GM21381 (cell line): Measurements from ENCODE around the gene ETFDH.
"Not testable (repeated sequence)": the region's sequence is repeated elsewhere in the genome, so short reads cannot be mapped to it uniquely, and the experiment has no call there.

ENCODE experiments used
- ATAC-seq: cut with Tn5 transposase; IDR thresholded peaks from one replicate; pipeline ENCODE4 v1.9.1; 2021; ENCODE audit warnings: mild to moderate bottlenecking, moderate library complexity; ENCODE audit not compliant: unreplicated experiment

Gene ETFDH

DNA sequence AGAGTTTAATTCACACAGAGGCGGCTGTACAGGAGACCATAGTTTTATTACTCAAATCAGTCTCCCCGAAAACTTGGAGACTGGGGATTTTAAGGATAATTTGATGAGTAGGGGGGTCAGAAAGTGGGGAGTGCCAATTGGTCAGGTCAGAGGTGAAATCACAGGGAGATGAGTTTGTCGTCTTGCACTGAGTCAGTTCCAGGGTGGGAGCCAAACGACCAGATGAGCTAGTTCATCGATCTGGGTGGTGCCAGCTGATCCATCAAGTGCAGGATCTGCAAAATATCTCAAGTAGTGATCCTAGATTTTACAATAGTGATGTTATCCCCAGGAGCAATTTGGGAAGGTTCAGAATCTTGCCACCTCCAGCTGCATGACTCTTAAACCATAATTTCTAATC lies 4.0 kb downstream of the ETFDH start:
- ATAC-seq, result no peak

DNA sequence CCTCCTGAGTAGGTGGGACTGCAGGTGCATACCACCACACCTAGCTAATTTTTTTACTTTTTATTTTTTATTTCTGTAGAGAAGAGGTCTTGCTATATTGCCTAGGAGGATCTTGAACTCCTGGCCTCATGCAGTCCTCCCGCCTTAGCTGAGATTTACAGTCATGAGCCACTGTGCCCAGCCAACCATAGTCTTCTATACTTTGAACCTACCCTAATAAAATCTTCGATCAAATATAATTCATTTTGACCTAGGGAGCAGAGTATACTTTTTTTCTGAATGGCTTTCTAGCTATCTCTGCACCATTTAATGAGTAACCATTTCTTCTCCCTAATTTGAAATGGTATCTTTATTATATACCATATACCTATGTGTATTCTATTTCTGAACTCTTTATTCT lies 6.7 kb downstream of the ETFDH start:
- no peak for ATAC-seq

DNA sequence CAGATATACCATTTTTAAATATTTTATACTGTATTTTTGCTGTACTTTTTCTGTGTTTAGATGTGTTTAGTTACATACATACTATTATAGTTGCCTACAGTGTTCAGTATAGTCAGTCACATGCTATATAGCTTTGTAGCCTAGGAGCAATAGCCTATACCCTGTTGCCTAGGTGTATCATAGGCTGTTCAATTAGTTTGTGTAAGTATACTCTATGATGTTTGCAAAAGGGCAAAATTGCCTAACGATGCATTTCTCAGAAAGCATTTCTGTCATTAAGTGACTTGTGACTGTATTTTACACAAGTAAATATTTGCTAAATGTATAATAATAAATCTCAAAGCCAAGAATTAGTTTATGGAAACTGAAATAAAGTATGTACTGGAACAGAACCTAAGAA lies 9.5 kb downstream of the ETFDH start:
- no peak for ATAC-seq

DNA sequence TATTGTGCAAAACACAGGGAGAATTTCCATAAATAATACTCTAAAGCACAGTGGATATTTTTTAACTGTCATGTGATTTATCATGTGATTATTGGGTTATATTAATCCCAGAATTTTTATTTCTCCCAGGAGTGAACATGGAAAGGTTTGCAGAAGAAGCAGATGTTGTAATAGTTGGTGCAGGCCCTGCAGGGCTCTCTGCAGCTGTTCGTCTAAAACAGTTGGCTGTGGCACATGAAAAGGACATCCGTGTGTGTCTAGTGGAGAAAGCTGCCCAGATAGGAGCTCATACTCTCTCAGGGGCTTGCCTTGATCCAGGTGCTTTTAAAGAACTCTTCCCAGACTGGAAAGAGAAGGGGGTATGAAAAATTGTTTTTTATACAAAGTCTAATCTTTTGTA lies 10.0 kb downstream of the ETFDH start:
- no peak for ATAC-seq

DNA sequence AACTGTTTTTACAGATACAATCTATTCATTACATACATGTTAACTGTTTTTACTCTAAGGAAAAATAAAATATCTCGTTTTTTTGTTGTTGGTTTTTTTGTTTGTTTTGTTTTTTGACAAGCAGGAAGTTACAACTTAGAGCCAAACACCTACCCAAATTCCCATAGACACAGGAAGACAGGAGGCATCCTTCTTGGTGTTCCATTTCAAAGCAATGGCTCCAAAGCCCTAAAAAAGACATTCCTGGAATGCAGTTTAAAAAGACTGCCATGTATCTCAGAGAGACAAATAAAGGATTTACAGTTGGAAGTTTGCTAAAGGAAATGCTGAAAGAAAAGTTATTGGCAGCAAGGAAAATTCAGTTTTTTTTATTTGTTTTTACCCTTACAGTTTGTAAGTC lies 16.7 kb downstream of the ETFDH start:
- ATAC-seq, result no peak

DNA sequence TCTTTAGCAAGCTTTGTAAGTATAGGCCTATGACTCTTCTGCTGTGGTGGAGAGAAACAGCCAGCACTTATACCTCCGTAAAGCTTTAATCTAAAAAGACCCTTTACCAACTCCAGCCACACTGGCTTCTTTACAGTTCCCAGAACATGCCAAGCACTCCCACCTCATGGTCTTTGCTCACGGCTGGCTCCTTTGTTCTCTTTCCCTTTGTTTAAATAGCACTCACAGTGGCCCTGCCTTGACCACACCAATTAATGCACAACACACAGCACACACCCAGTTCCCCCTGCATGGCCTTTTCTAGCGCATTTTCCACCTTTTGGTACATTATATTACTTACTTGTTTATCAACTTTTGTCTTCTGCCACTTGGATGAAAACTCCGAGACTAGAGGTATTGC lies 32.2 kb downstream of the ETFDH start:
- no peak for ATAC-seq

DNA sequence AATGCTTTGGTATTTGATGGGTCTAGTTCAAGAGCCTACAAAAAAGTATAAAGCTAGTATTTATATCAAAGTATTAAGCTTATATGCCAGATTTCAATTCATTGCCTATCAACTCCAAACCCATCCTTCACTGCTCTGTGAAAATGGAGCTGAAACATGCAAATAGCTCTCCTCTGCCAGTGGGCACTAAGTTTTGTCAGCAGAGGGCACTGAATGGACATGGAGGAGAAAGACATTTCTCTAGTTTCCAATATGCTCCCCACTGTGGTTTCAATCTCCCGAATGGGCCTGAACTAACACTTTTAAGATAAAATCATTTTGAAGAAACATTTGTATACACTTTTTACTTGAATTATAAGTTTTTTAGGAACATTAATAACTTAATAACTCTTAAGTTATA lies 38.7 kb downstream of the ETFDH start:
- no peak for ATAC-seq

DNA sequence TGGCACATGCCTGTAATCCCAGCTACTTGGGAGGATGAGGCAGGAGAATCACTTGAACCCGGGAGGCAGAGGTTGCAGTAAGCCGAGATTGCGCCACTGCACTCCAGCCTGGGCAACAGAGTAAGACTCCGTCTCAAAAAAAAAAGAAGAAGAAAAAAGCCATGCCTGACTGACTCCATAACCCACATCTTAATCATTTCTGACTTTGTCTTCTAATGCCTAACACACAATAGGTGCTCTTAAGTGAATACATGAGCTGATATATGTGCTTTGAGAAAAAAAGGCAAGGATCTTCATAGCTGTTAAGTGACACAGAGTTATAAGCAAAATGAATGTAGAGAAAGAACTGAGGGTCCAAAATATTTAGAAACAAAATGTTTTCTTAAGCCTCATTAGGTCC lies 40.5 kb downstream of the ETFDH start:
- ATAC-seq, result not testable (repeated sequence)

DNA sequence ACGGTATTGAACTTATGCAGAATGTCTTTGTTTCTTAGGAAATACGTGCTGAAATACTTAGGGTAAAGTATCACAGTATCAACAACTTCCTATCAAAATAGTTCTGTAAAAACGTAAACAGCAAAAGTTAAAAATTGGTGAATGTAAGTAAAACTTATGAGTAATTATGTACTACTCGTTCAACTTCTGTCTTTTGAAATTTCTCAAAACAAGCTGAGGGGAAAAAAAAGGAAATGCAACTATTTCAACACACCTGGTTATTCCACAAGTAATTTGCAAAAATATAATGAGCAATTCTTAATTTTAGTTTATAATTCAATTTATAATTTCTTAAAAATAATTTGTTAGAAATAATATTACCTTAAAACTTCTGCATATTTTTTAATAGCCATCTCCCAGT lies 42.8 kb downstream of the ETFDH start:
- no peak for ATAC-seq

DNA sequence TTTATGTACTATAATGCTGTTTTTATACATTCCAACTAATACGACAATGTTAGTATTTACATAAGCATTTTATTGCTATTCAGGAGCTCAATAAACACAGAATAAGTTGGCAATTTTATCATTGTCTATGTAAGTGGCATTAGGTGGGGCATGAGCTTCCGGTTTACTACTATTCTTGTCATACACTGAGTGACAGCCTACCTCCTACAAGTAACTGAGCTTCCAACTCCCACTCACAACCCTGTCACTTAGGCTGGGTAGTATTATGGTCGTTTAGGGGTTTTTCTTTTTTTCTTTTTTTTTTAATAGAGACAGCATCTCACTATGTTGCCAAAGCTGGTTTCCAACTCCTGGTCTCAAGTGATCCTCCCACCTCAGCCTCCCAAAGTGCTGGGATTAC lies 43.7 kb downstream of the ETFDH start:
- ATAC-seq, result no peak

DNA sequence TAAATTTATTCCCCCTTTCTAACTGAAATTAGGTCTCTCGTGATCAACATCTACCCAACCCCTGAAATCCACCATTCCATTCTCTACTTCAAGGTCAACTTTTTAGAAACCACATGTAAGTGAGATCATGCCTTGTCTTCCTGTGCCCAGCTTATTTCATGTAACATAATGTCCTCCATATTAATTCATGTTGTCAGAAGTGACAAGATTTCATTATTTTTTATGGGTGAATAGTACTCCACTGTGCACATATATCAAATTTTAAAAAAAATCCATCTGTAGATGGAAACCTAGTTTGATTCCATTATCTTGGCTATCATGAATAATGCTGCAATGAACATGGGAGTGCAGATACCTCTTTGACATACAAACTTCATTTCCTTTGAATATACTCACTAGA lies 49.6 kb downstream of the ETFDH start:
- no peak for ATAC-seq

DNA sequence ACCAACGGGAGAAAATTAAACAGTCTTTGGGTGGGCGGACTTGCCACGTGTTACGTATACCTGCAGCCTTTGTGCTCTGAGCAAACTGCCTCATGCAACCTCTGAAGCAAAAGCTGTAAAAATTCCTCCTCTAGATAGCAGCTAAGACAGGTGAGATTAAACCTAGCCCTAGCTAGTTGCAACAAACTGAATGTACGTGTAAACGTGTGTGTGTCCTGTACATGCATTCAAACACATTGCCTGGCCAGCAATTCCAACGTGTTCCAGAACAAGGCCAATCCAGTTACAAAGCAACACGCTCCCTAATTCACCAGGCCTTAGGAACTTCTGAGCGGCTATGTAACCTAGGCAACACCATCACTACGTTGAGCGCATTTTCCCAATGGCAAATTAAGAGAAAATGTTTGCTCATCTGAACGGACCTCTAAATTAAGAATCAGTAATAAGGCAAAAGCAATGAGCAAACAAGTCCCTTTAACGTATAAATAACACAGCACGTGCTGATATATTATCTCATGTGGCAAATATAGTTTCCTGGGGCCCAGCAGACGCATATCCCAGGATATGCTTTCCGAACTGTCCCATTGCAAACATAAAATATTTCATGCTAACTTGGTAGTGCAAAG lies 50.3 kb downstream of the ETFDH start:
- peak; percentile 4 for ATAC-seq

DNA sequence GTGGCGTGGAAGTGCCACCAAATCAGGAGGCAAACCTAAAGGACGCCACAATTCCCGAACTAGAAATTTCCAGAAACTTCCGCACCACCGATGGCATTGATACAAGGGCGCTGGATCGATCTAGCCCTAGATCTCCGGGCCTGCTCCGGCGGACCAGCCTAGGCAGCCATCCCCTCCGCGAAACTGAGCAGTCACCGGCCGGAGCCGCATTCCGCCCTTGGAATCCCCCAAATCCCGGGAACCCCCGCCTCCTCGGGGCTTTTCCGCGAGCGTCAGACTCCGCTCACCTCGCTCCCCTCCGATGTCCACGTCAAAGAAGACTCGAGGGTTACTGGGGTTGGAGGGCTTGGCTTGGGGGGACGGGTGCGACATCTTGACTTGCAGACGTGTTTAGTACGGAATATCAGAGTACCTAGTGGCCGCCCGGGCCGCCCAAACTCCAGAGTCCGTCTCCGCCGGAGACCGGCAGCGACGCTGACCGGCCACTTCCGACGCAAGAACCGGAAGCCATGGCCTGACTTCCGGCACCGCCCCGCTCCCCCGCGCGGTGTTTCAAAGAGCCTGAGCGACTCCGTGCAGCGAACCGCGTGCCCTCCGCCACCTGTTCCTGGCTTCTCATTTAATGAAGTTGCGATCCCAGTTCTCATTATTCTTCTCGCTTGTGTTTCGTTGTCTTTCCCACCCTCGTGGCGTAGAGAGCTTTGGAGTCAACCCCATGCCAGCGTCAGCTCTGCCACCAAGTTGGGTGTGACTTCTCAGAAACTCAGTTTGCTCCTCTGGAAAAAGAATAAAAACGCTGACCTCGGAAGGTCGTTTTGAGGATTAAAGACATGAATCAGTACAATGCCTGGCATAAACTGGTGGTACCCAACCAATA lies 51.1 kb downstream of the ETFDH start, which contains the start of gene PPID:
TSS of gene PPID (minus strand) at position 480 of the 877 bp plus-strand sequence. CDS start at position 372, 108 bp downstream.
- peak; percentile 96 for ATAC-seq

DNA sequence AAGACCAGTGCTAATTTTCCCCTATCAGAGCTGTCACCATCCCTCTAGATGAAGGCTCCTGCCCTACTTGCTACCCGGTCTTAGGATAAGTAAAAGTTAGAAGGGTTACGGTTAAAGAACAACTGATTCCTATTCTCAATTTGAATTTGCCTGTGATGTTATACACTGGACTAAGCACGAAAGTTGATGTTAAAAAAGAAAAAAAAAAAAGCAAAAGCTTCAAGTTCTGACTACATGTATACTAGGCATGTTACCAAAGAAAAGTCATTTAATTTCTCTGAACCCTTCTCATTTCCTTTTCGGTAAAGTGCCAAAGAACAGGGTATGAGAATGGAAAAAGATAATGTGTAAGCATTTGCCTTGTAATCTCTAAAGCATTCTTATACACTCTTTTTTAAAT lies 52.5 kb downstream of the ETFDH start:
- no peak for ATAC-seq

DNA sequence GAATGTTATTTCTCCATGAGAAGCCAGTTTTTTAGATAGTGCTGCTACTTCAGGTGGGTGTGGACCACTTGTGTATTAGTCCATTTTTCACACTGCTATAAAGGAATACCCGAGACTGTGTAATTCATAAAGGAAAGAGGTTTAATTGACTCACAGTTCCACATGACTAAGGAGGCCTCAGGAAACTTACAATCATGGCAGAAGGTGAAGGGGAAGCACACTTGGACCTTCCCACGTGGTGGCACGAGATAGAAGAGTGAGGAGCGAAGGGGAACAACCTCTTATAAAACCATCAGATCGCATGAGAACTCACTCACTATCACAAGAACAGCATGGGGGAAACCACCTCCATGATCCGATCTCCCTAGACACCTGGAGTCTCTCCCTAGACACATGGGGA lies 54.5 kb downstream of the ETFDH start:
- ATAC-seq, result no peak

DNA sequence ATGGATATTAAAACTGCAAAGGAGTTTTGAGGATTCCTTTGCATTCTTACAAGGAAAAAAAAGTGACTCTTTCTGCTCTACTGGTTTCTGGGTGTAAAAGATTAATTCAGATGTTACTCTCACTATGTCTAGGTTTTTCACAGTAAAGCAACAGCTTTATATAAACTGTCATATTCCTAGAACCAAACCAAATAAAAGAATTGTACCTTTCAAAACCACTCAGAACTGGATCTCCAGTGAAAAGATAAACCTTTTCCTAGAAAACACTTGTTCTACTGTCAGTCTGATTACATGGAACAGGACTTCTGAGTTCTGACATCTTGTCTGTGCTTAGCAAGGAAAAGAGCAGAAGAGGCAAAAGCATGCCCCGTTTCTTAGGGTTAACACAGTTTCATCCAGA lies 56.1 kb downstream of the ETFDH start:
- no peak for ATAC-seq

DNA sequence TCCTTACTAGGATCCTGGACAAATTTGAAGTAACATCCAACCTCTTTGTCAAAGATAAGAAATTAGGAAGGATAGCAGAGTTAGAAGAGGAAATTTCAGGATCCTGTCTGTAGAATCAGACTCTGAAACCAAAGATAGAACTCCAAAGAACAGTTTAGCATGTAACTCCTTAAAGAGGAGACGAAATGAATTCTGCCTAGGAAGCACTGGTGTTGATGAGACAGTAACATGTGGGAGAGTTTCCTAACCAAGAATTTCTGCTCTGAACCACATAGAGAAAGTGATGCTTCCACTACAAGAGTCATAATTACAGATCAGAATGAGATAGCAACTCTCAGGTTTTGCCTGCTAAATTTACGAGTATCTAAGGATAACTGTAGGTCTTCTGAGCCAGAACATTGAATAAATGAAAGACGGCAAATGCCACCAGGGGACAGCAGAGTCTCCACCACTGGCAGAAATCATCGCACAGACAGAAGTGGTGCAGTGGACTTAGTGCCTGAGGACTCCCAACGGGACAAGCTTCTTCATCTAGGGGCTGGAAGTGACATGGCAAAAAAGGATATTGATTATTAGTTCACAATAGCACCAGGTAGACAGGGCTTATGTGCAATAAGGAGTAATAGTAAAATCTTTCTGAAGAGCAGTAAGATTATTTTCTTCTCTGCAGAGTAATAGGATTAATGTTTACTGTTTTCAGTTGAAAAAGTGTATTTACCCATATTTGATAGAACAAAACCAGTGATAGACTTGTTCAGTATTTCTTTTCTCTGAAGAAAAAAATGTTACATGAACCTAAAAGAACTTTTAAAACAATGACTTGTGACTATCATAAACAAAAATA lies 57.8 kb downstream of the ETFDH start:
- ATAC-seq, result peak; percentile 80

DNA sequence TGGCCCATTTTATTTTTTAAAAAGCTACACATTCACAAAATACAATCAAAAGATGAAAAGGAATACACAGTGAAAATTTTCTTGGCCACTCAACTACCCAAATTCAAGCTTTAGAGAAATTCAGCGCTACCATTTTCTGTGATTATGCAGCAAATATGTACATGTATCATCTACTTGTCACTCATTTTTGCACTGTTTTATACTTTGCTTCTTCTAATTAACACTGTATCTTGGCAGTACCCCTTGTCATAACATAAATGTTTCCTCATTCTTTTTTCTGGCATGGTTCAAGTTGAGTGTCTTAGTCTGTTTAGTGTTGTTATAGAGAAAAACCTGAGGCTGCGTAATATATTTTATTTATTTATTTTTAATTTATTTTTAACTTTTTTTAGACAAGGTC lies 66.8 kb downstream of the ETFDH start:
- no peak for ATAC-seq

DNA sequence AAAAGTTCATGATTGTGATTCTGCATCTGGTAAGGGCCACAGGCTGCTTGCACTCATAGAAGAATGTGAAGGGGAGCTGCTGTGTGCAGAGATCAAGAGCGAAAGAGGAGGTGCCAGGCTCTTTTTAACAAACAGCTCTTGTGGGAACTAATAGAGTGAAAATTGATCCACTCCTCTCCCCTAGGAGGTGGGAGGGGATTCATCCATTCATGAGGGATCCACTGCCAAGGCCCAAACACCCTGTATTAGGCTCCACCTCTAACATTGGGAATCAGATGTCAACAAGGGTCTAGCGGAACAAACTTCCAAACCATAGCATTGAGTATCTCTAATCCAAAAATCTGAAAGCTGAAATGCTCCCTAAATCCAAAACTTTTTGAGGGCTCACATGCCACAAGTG lies 67.5 kb downstream of the ETFDH start:
- no peak for ATAC-seq

DNA sequence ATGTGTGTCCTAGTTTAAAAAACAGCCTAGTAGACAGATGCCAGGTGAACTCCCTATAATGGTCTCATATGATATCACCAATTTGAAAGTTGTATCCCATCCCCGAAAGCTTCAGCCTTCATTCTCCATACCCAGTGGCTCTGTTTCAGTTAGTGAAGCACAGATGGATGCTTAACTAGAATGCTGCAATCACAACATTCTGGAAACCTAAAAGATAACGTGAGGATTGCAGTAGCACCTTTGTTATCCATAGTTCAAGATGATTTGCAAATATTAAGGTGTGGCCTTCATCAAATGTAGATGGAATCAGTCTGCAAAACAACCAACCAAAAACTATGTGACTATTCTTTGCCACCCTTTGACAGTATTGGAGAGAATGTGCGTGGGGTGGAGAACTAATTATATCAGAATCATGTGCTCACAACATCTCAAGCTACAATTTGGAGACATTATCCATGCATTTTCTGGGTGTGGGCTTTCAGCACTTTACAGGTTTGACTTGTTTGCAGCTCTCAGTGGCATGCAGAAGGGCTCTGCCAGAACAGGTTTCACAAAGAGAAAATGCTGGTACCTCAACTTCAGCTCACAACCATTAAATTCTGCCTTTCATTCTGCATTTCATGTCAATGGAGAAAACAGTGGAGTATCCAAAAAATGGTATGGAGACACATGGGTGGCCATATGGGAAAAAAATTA lies 69.4 kb downstream of the ETFDH start:
- no peak for ATAC-seq

DNA sequence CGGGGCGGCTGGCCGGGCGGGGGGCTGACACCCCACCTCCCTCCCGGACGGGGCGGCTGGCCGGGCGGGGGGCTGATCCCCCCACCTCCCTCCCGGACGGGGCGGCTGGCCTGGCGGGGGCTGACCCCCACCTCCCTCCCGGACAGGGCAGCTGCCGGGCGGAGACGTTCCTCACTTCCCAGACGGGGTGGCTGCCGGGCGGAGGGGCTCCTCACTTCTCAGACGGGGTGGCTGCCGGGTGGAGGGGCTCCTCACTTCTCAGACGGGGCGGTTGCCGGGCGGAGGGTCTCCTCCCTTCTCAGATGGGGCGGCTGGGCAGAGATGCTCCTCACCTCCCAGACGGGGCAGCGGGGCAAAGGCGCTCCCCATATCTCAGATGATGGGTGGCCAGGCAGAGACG lies 74.4 kb downstream of the ETFDH start:
- not testable (repeated sequence) for ATAC-seq
